ENCODE data around the gene DNASE1L1. TPM values are rescaled to one million over a fixed set of nuclear protein-coding genes. Genes with fewer than 3 reads are reported as not detected.

The DNASE1L1 gene
- polyA plus RNA-seq, 1 donor (not counting 4 experiments of a cell fraction or from before 2014, with no cell fraction given) = 17.1 TPM

- no peaks in the 10 kb centered on the region for H4K20me1 ChIP-seq (ENCODE audit: control insufficient read depth, extremely low read depth, insufficient read depth, low read length)
- H3K9me1 ChIP-seq (ENCODE audit: control insufficient read depth, extremely low read depth, insufficient read depth, low read length) = no peaks in the 10 kb centered on the region
- H3K4me1 ChIP-seq (ENCODE audit: control insufficient read depth, extremely low read depth, insufficient read depth, low read length) = peaks cover 6% of the 10 kb centered on the region
- no peaks in the 10 kb centered on the region for H3K9me3 ChIP-seq (ENCODE audit: control insufficient read depth, low read depth, low read length)
- H2AFZ ChIP-seq (ENCODE audit: control insufficient read depth, low read length) = no peak overlapping the region
- H3K4me2 ChIP-seq (ENCODE audit: control insufficient read depth, extremely low read depth, insufficient read depth, low read depth, low read length) = no peak overlapping the region
- peaks cover 1 to 10% of the 10 kb centered on the region in 2 experiments for H3K36me3 ChIP-seq (ENCODE audit: control insufficient read depth in 2 of 2, extremely low read depth in 1 of 2, insufficient read depth in 2 of 2, low read length in 2 of 2)
- no peaks in the 10 kb centered on the region for H3K27me3 ChIP-seq (ENCODE audit: control insufficient read depth, extremely low read depth, insufficient read depth, low read length)
- H3K9ac ChIP-seq (ENCODE audit: control insufficient read depth, extremely low read depth, insufficient read depth, low read length) = no peak overlapping the region
- FAIRE-seq = no peak
- DNase-seq (ENCODE audit: low read depth, low spot score) = no peak
- H3K4me3 ChIP-seq (ENCODE audit: control insufficient read depth in 2 of 3, extremely low read depth in 1 of 3, insufficient read depth in 2 of 3, low read depth in 1 of 3, low read length in 3 of 3) = no peak overlapping the region
- H3K79me2 ChIP-seq (ENCODE audit: control insufficient read depth, insufficient read depth, low read length) = peaks cover 13% of the 10 kb centered on the region
- peak in 1 of 3 experiments; percentile 5 for TF ChIP-seq CTCF (optimal IDR thresholded peaks at IDR 0.05 in 1 of 3, IDR thresholded peaks at IDR 0.05 in 1 of 3, conservative IDR thresholded peaks at IDR 0.05 in 1 of 3; ENCODE audit: extremely low read depth in 1 of 3, insufficient read depth in 2 of 3, low read length in 3 of 3)
- TF ChIP-seq EZH2 (IDR thresholded peaks at IDR 0.05; ENCODE audit: low read length) = no peak
- no peak overlapping the region for H3K27ac ChIP-seq (ENCODE audit: control insufficient read depth, insufficient read depth, low read length)
- dilution Hi-C loops (cut with MboI; ENCODE audit: extremely low pct_ligation_motif_present, low sequenced_read_pairs) = no loop called here
Measured at GRCh38 chrX:154384284-154384892, 24.7 kb downstream of the DNASE1L1 start.

GRCh38 chrX:154383359-154384283 lies 25.4 kb downstream of the DNASE1L1 start:
- Histone ChIP-seq H2AFZ (ENCODE audit: control insufficient read depth, low read length) (no peak overlapping the region), H3K36me3 (ENCODE audit: control insufficient read depth in 2 of 2, extremely low read depth in 1 of 2, insufficient read depth in 2 of 2, low read length in 2 of 2) (peaks cover 1 to 10% of the 10 kb centered on the region in 2 experiments), H3K4me2 (ENCODE audit: control insufficient read depth, extremely low read depth, insufficient read depth, low read depth, low read length) (no peak overlapping the region), H3K9ac (ENCODE audit: control insufficient read depth, extremely low read depth, insufficient read depth, low read length) (no peak overlapping the region), H3K79me2 (ENCODE audit: control insufficient read depth, insufficient read depth, low read length) (peaks cover 13% of the 10 kb centered on the region), H3K27ac (ENCODE audit: control insufficient read depth, insufficient read depth, low read length) (no peak overlapping the region), H3K9me1 (ENCODE audit: control insufficient read depth, extremely low read depth, insufficient read depth, low read length) (no peaks in the 10 kb centered on the region), H3K9me3 (ENCODE audit: control insufficient read depth, low read depth, low read length) (no peaks in the 10 kb centered on the region), H3K4me1 (ENCODE audit: control insufficient read depth, extremely low read depth, insufficient read depth, low read length) (peaks cover 6% of the 10 kb centered on the region), H3K27me3 (ENCODE audit: control insufficient read depth, extremely low read depth, insufficient read depth, low read length) (no peaks in the 10 kb centered on the region), H3K4me3 (ENCODE audit: control insufficient read depth in 2 of 3, extremely low read depth in 1 of 3, insufficient read depth in 2 of 3, low read depth in 1 of 3, low read length in 3 of 3) (no peak overlapping the region), H4K20me1 (ENCODE audit: control insufficient read depth, extremely low read depth, insufficient read depth, low read length) (no peaks in the 10 kb centered on the region)
- dilution Hi-C loops (cut with MboI; ENCODE audit: extremely low pct_ligation_motif_present, low sequenced_read_pairs) = no loop called here
- no peak for TF ChIP-seq CTCF (optimal IDR thresholded peaks at IDR 0.05 in 1 of 3, IDR thresholded peaks at IDR 0.05 in 1 of 3, conservative IDR thresholded peaks at IDR 0.05 in 1 of 3; ENCODE audit: extremely low read depth in 1 of 3, insufficient read depth in 2 of 3, low read length in 3 of 3)
- no peak for TF ChIP-seq EZH2 (IDR thresholded peaks at IDR 0.05; ENCODE audit: low read length)
- no peak for DNase-seq (ENCODE audit: low read depth, low spot score)
- no peak for FAIRE-seq

All from keratinocyte (primary cell).